ENCODE results near the gene FYB1.

FYB1 gene

GRCh38 chr5:39118638-39119037, 100.7 kb downstream of the FYB1 start:
- Histone ChIP-seq H3K9me3 (ENCODE audit: control insufficient read depth in 2 of 2, low read length in 2 of 2) (no peaks in the 10 kb centered on the region), H3K27me3 (ENCODE audit: control insufficient read depth in 1 of 2, insufficient read depth in 2 of 2, low read length in 2 of 2) (no peaks in the 10 kb centered on the region), H3K27ac (ENCODE audit: low read length) (no peak overlapping the region), H3K9ac (ENCODE audit: low read length in 2 of 2) (no peak overlapping the region), H3K4me1 (ENCODE audit: control insufficient read depth, insufficient read depth, low read length) (no peaks in the 10 kb centered on the region), H3K4me3 (ENCODE audit: low read length in 2 of 2) (no peak overlapping the region), H3K36me3 (ENCODE audit: control insufficient read depth in 2 of 2, insufficient read depth in 2 of 2, low read length in 2 of 2) (no peaks in the 10 kb centered on the region)

GRCh38 chr5:39117401-39117800, 102.0 kb downstream of the FYB1 start:
- Histone ChIP-seq H3K9me3 (ENCODE audit: control insufficient read depth in 2 of 2, low read length in 2 of 2) (no peaks in the 10 kb centered on the region), H3K4me1 (ENCODE audit: control insufficient read depth, insufficient read depth, low read length) (no peaks in the 10 kb centered on the region), H3K27ac (ENCODE audit: low read length) (no peak overlapping the region), H3K36me3 (ENCODE audit: control insufficient read depth in 2 of 2, insufficient read depth in 2 of 2, low read length in 2 of 2) (no peaks in the 10 kb centered on the region), H3K4me3 (ENCODE audit: low read length in 2 of 2) (no peak overlapping the region), H3K9ac (ENCODE audit: low read length in 2 of 2) (no peak overlapping the region), H3K27me3 (ENCODE audit: control insufficient read depth in 1 of 2, insufficient read depth in 2 of 2, low read length in 2 of 2) (no peaks in the 10 kb centered on the region)

DNA sequence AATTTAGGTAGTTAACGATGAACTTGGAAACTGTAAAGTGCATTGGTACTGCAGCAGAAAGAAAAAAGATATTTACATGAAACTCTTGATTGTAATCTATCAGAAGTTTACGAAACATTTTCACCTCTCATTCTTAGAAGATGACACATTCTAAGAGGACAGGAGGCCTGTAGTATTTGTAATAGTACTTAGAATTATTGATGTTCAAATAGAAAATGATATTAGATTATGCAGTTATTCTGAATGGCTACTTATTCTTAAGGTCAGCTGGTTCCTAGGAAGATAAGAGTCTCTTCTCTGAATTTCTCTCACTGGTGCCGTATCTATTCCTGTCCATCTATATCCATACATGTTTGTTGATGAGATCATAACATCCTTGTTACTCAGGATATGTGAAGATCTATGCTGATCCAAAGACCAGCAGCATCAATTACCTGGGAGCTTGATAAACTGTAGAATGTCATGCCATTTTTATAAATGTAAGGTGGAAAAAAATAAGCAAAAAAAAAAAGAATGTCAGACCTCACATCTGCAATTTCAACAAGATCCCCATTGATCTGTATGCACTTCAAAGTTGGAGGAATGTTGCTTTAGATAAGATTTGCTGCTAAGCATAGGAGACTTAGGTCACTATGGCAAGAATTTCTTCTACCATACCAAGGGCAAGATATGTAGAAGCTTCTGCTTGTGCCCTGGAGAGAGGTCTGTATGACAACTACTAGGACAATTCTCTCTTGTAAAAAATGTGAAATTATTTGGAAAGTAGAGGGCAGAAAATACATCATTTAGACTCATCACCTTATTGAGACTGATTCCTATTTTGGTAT, 102.8 kb downstream of the FYB1 start:
- Histone ChIP-seq H3K27me3 (ENCODE audit: control insufficient read depth in 1 of 2, insufficient read depth in 2 of 2, low read length in 2 of 2) (no peaks in the 10 kb centered on the region), H3K27ac (ENCODE audit: low read length) (no peak overlapping the region), H3K4me3 (ENCODE audit: low read length in 2 of 2) (no peak overlapping the region), H3K9ac (ENCODE audit: low read length in 2 of 2) (no peak overlapping the region), H3K4me1 (ENCODE audit: control insufficient read depth, insufficient read depth, low read length) (no peaks in the 10 kb centered on the region), H3K36me3 (ENCODE audit: control insufficient read depth in 2 of 2, insufficient read depth in 2 of 2, low read length in 2 of 2) (no peaks in the 10 kb centered on the region), H3K9me3 (ENCODE audit: control insufficient read depth in 2 of 2, low read length in 2 of 2) (no peaks in the 10 kb centered on the region)

- Histone ChIP-seq H3K9me3 (ENCODE audit: control insufficient read depth in 2 of 2, low read length in 2 of 2) (no peaks in the 10 kb centered on the region), H3K9ac (ENCODE audit: low read length in 2 of 2) (no peak overlapping the region), H3K4me3 (ENCODE audit: low read length in 2 of 2) (no peak overlapping the region), H3K4me1 (ENCODE audit: control insufficient read depth, insufficient read depth, low read length) (no peaks in the 10 kb centered on the region), H3K36me3 (ENCODE audit: control insufficient read depth in 2 of 2, insufficient read depth in 2 of 2, low read length in 2 of 2) (no peaks in the 10 kb centered on the region), H3K27me3 (ENCODE audit: control insufficient read depth in 1 of 2, insufficient read depth in 2 of 2, low read length in 2 of 2) (no peaks in the 10 kb centered on the region), H3K27ac (ENCODE audit: low read length) (no peak overlapping the region)
Measured at GRCh38 chr5:39115644-39116343, 103.6 kb downstream of the FYB1 start.

DNA sequence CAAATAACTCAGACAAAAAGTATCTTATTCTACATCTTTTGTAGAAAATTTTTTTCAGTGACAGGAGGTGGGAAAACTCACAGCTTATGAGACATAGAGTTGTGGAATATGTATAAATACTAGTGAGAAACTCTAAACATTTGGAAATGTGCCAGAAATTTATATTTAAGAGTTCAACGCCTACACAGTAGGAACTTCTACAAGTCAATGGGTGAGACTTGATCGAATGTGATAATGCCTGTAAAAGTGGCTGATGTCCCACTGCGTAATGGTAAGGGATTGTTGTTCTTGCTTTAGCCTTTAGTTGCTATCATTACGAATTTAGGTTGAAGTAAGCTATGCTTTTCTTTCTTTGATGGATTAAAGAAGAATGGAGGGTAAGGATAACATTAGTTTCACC, 105.2 kb downstream of the FYB1 start:
- no peak overlapping the region for H3K9ac ChIP-seq (ENCODE audit: low read length in 2 of 2)
- H3K4me3 ChIP-seq (ENCODE audit: low read length in 2 of 2): no peak overlapping the region
- H3K27ac ChIP-seq (ENCODE audit: low read length): no peak overlapping the region
- no peaks in the 10 kb centered on the region for H3K9me3 ChIP-seq (ENCODE audit: control insufficient read depth in 2 of 2, low read length in 2 of 2)
- no peaks in the 10 kb centered on the region for H3K27me3 ChIP-seq (ENCODE audit: control insufficient read depth in 1 of 2, insufficient read depth in 2 of 2, low read length in 2 of 2)
- H3K36me3 ChIP-seq (ENCODE audit: control insufficient read depth in 2 of 2, insufficient read depth in 2 of 2, low read length in 2 of 2): no peaks in the 10 kb centered on the region
- no peaks in the 10 kb centered on the region for H3K4me1 ChIP-seq (ENCODE audit: control insufficient read depth, insufficient read depth, low read length)

DNA sequence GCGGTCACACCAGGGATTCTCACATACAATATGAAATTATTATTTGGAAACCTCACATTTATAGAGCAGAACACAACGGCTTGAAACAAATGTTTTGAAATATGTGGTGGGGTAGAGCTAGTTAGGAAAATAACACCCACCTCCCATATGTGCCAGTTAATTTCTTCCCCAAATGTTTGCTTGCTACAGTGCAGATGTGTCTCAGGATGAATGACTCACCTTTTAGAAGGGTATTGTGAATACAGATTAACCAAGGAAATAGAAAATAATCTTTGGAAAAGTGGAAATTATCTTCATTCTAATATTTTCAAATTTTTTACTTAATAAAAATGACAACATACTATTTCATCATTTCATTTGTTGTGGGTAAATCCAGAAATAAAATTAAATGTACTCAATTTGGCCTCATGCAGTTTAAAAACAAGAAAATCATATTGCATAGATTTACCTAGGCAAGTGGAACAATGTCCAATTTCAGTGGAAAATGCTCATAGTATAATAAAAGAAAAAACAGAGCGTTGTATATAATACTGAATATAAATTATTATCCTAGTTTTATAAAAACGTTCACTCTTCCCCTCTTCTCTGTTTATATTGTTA, 105.9 kb downstream of the FYB1 start:
- H3K4me3 ChIP-seq (ENCODE audit: low read length in 2 of 2): no peak overlapping the region
- no peaks in the 10 kb centered on the region for H3K9me3 ChIP-seq (ENCODE audit: control insufficient read depth in 2 of 2, low read length in 2 of 2)
- no peaks in the 10 kb centered on the region for H3K36me3 ChIP-seq (ENCODE audit: control insufficient read depth in 2 of 2, insufficient read depth in 2 of 2, low read length in 2 of 2)
- no peaks in the 10 kb centered on the region for H3K4me1 ChIP-seq (ENCODE audit: control insufficient read depth, insufficient read depth, low read length)
- H3K27me3 ChIP-seq (ENCODE audit: control insufficient read depth in 1 of 2, insufficient read depth in 2 of 2, low read length in 2 of 2): no peaks in the 10 kb centered on the region
- H3K9ac ChIP-seq (ENCODE audit: low read length in 2 of 2): no peak overlapping the region
- no peak overlapping the region for H3K27ac ChIP-seq (ENCODE audit: low read length)

GRCh38 chr5:39109606-39110005, 109.8 kb downstream of the FYB1 start:
- H3K36me3 ChIP-seq (ENCODE audit: control insufficient read depth in 2 of 2, insufficient read depth in 2 of 2, low read length in 2 of 2): no peaks in the 10 kb centered on the region

GRCh38 chr5:39108987-39109386, 110.4 kb downstream of the FYB1 start:
- Histone ChIP-seq H3K9ac (ENCODE audit: low read length in 2 of 2) (no peak overlapping the region), H3K9me3 (ENCODE audit: control insufficient read depth in 2 of 2, low read length in 2 of 2) (no peaks in the 10 kb centered on the region), H3K36me3 (ENCODE audit: control insufficient read depth in 2 of 2, insufficient read depth in 2 of 2, low read length in 2 of 2) (no peaks in the 10 kb centered on the region), H3K4me1 (ENCODE audit: control insufficient read depth, insufficient read depth, low read length) (no peaks in the 10 kb centered on the region), H3K27ac (ENCODE audit: low read length) (no peak overlapping the region), H3K4me3 (ENCODE audit: low read length in 2 of 2) (no peak overlapping the region), H3K27me3 (ENCODE audit: control insufficient read depth in 1 of 2, insufficient read depth in 2 of 2, low read length in 2 of 2) (no peaks in the 10 kb centered on the region)

More at GRCh38 chr5:39109606-39110005, 109.8 kb downstream of the FYB1 start:
- Histone ChIP-seq H3K9ac (ENCODE audit: low read length in 2 of 2) (no peak overlapping the region), H3K27ac (ENCODE audit: low read length) (no peak overlapping the region), H3K4me1 (ENCODE audit: control insufficient read depth, insufficient read depth, low read length) (no peaks in the 10 kb centered on the region), H3K4me3 (ENCODE audit: low read length in 2 of 2) (no peak overlapping the region), H3K9me3 (ENCODE audit: control insufficient read depth in 2 of 2, low read length in 2 of 2) (no peaks in the 10 kb centered on the region), H3K27me3 (ENCODE audit: control insufficient read depth in 1 of 2, insufficient read depth in 2 of 2, low read length in 2 of 2) (no peaks in the 10 kb centered on the region)

DNA sequence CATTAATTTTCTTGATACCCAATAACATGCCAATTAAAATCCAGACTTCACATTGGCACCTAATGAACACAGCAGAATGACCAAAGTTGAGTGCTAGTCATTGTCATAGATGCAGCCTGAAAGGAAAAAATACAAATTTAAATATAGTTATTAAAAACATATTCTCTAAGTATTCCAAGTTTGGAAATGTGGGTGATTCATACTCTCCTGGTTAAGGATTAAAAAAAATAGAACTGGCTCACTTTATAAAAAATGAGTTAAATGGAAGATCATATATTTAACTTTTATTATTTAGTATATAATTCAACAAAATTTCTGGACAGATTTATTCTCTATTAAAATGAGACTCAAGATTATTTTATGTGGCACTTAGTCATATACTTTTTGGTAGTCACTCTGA, 112.0 kb downstream of the FYB1 start:
- Histone ChIP-seq H3K27ac (ENCODE audit: low read length) (no peak overlapping the region), H3K4me3 (ENCODE audit: low read length in 2 of 2) (no peak overlapping the region), H3K27me3 (ENCODE audit: control insufficient read depth in 1 of 2, insufficient read depth in 2 of 2, low read length in 2 of 2) (no peaks in the 10 kb centered on the region), H3K4me1 (ENCODE audit: control insufficient read depth, insufficient read depth, low read length) (no peaks in the 10 kb centered on the region), H3K9me3 (ENCODE audit: control insufficient read depth in 2 of 2, low read length in 2 of 2) (no peaks in the 10 kb centered on the region), H3K9ac (ENCODE audit: low read length in 2 of 2) (no peak overlapping the region), H3K36me3 (ENCODE audit: control insufficient read depth in 2 of 2, insufficient read depth in 2 of 2, low read length in 2 of 2) (no peaks in the 10 kb centered on the region)

- Histone ChIP-seq H3K36me3 (ENCODE audit: control insufficient read depth in 2 of 2, insufficient read depth in 2 of 2, low read length in 2 of 2) (no peaks in the 10 kb centered on the region), H3K4me1 (ENCODE audit: control insufficient read depth, insufficient read depth, low read length) (no peaks in the 10 kb centered on the region), H3K27me3 (ENCODE audit: control insufficient read depth in 1 of 2, insufficient read depth in 2 of 2, low read length in 2 of 2) (no peaks in the 10 kb centered on the region), H3K4me3 (ENCODE audit: low read length in 2 of 2) (no peak overlapping the region), H3K9ac (ENCODE audit: low read length in 2 of 2) (no peak overlapping the region), H3K27ac (ENCODE audit: low read length) (no peak overlapping the region), H3K9me3 (ENCODE audit: control insufficient read depth in 2 of 2, low read length in 2 of 2) (no peaks in the 10 kb centered on the region)
Measured at GRCh38 chr5:39106322-39106721, 113.0 kb downstream of the FYB1 start.

- Histone ChIP-seq H3K27ac (ENCODE audit: low read length) (no peak overlapping the region), H3K27me3 (ENCODE audit: control insufficient read depth in 1 of 2, insufficient read depth in 2 of 2, low read length in 2 of 2) (no peaks in the 10 kb centered on the region), H3K9me3 (ENCODE audit: control insufficient read depth in 2 of 2, low read length in 2 of 2) (no peaks in the 10 kb centered on the region), H3K36me3 (ENCODE audit: control insufficient read depth in 2 of 2, insufficient read depth in 2 of 2, low read length in 2 of 2) (no peaks in the 10 kb centered on the region), H3K9ac (ENCODE audit: low read length in 2 of 2) (no peak overlapping the region), H3K4me1 (ENCODE audit: control insufficient read depth, insufficient read depth, low read length) (no peaks in the 10 kb centered on the region), H3K4me3 (ENCODE audit: low read length in 2 of 2) (no peak overlapping the region)
Measured at GRCh38 chr5:39104221-39104620, 115.1 kb downstream of the FYB1 start.

Measured in stomach smooth muscle (tissue), 2 donors.